ENCODE data around the gene GPS1. TPM values are rescaled to one million over a fixed set of nuclear protein-coding genes. Genes with fewer than 3 reads are reported as not detected.
A peak's percentile ranks its signal among the peaks of the same experiment; 100 is the strongest.

Gene GPS1
- total RNA-seq, 1 experiment from 2014 or later: 160 TPM

GRCh38 chr17:82022981-82023446 is 28.7 kb upstream of the GPS1 start, which contains the start of gene LRRC45:
Gene LRRC45 (plus strand): TSS chr17:82023305. CDS start chr17:82023644, 339 bp downstream.
- DNase-seq (ENCODE audit: low read depth): peak; percentile 100
- in situ Hi-C loops (cut with HindIII; ENCODE audit: low pct_unique_long_range_greater_than_20kb, low sequenced_read_pairs): no loop called here

GRCh38 chr17:82023447-82024241 is 28.1 kb upstream of the GPS1 start:
- in situ Hi-C loops (cut with HindIII; ENCODE audit: low pct_unique_long_range_greater_than_20kb, low sequenced_read_pairs): no loop called here

DNA sequence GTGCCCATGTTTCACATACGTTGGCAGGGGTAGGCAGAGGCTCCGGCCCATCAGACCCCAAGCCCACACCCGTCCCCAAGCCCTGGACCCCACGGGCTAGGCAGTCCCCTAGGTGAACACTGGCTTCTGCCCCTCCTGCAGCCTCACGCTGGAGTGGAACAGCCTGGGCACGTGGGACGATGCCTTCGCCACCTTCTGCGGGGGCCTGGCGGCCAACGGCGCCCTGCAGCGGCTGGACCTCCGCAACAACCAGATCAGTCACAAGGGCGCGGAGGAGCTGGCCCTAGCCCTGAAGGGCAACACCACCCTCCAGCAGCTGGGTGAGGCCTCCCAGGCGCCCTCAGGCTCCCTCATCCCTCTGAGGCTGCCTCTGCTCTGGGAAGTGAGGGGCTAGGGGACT is 26.8 kb upstream of the GPS1 start:
- DNase-seq (ENCODE audit: low read depth): no peak
- in situ Hi-C loops (cut with HindIII; ENCODE audit: low pct_unique_long_range_greater_than_20kb, low sequenced_read_pairs): no loop called here

More at GRCh38 chr17:82023447-82024241, 28.1 kb upstream of the GPS1 start:
- no peak for DNase-seq (ENCODE audit: low read depth)

- in situ Hi-C loops (cut with HindIII; ENCODE audit: low pct_unique_long_range_greater_than_20kb, low sequenced_read_pairs): no loop called here
- no peak for DNase-seq (ENCODE audit: low read depth)
These were observed 26.1 kb upstream of the GPS1 start for GRCh38 chr17:82025401-82026107.

DNA sequence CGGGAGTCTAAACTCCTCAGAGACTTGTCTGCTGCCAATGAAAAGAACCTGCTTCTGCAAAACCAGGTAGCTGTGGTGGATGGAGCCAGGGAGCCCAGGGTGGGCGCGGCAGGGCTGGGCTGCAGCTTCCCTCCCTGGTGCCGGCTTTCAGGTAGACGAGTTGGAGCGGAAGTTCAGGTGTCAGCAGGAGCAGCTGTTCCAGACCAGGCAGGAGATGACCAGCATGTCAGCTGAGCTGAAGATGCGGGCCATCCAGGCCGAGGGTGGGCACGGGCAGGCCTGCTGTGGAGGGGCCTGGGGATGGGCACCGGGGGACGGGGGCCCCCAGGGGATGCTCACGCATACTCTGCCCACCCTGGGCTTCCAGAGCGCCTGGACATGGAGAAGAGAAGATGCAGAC is 23.5 kb upstream of the GPS1 start:
- in situ Hi-C loops (cut with HindIII; ENCODE audit: low pct_unique_long_range_greater_than_20kb, low sequenced_read_pairs): no loop called here
- no peak for DNase-seq (ENCODE audit: low read depth)

- DNase-seq (ENCODE audit: low read depth): no peak
- in situ Hi-C loops (cut with HindIII; ENCODE audit: low pct_unique_long_range_greater_than_20kb, low sequenced_read_pairs): no loop called here
These were observed 22.7 kb upstream of the GPS1 start for GRCh38 chr17:82028966-82029365.

- DNase-seq (ENCODE audit: low read depth): no peak
- in situ Hi-C loops (cut with HindIII; ENCODE audit: low pct_unique_long_range_greater_than_20kb, low sequenced_read_pairs): no loop called here
These were observed 22.3 kb upstream of the GPS1 start for GRCh38 chr17:82029391-82029790.

GRCh38 chr17:82029990-82030469 is 21.7 kb upstream of the GPS1 start:
- in situ Hi-C loops (cut with HindIII; ENCODE audit: low pct_unique_long_range_greater_than_20kb, low sequenced_read_pairs): no loop called here

GRCh38 chr17:82030470-82031302 is 21.0 kb upstream of the GPS1 start:
- DNase-seq (ENCODE audit: low read depth): no peak
- in situ Hi-C loops (cut with HindIII; ENCODE audit: low pct_unique_long_range_greater_than_20kb, low sequenced_read_pairs): no loop called here

More at GRCh38 chr17:82029990-82030469, 21.7 kb upstream of the GPS1 start:
- DNase-seq (ENCODE audit: low read depth): no peak

GRCh38 chr17:82031303-82031884 is 20.3 kb upstream of the GPS1 start, which contains the start of gene RAC3:
Gene RAC3 (plus strand): TSS chr17:82031678. CDS start chr17:82031762, 84 bp downstream.
- in situ Hi-C loops (cut with HindIII; ENCODE audit: low pct_unique_long_range_greater_than_20kb, low sequenced_read_pairs): no loop called here
- DNase-seq (ENCODE audit: low read depth): no peak

DNA sequence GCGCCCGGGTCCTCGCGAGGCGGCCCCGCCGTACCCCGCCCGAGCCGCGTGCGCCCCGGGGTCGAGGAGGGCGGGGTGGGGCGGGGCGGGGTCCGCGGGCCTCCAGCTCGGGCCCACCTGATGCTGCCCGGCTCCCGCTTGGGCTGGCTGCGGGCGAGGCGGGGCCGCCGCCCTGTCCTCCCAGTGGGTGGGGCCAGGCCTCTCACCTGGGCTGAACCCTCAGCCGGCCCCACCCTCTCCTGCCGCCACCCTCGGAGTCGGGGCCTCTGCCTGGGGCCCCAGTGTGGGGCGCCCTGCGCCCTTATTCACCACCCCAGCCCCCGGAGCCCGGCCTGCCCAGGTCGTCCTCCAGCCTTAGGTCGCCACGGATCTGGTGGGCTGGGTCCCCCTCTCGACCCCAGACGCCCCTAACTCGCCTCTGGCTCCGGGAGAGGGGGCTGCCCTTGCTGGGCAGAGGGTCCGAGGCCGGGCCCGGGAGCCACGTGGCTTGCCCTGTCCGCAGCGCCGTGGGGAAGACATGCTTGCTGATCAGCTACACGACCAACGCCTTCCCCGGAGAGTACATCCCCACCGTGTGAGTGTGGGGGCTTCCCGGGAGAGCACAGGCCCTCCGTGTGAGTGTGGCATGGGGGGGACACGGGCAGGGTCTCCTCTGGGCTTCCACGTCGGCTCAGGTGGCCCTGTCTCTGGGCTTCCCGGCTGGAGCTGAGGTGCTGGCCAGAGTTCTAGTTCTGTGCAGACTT is 19.6 kb upstream of the GPS1 start:
- in situ Hi-C loops (cut with HindIII; ENCODE audit: low pct_unique_long_range_greater_than_20kb, low sequenced_read_pairs): no loop called here
- no peak for DNase-seq (ENCODE audit: low read depth)

GRCh38 chr17:82033359-82034085 is 18.2 kb upstream of the GPS1 start:
- in situ Hi-C loops (cut with HindIII; ENCODE audit: low pct_unique_long_range_greater_than_20kb, low sequenced_read_pairs): no loop called here
- DNase-seq (ENCODE audit: low read depth): no peak

DNA sequence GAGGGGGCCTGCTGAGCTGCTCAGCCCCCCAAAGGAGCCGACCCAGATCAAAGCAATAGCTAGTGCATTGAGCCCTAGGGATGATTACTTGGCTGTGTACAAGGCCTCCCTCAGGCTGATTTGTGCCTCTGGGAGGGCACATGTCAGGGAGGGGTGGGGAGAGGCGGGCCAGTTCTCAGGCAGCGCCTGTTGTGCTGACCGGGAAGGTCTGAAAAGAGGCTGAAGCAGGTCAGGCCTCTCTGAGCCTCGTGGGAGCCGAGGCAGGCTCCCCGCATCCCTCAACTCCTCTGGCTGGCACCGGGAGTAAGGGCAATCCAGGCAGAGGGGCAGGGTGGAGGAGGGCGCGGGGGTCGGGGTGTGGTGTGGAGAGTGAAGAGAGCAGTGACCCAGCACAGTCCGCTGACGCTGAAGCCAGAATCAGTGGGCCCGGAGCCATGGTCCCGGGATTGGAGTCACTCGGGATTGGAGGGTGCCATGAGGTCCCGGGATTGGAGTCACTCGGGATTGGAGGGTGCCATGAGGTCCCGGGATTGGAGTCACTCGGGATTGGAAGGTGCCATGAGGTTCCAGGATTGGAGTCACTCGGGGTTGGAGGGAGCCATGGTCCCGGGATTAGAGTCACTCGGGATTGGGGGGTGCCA is 17.2 kb upstream of the GPS1 start:
- in situ Hi-C loops (cut with HindIII; ENCODE audit: low pct_unique_long_range_greater_than_20kb, low sequenced_read_pairs): no loop called here
- no peak for DNase-seq (ENCODE audit: low read depth)

- in situ Hi-C loops (cut with HindIII; ENCODE audit: low pct_unique_long_range_greater_than_20kb, low sequenced_read_pairs): no loop called here
- DNase-seq (ENCODE audit: low read depth): no peak
These were observed 16.2 kb upstream of the GPS1 start for GRCh38 chr17:82035488-82035887.

GRCh38 chr17:82035956-82036633 is 15.6 kb upstream of the GPS1 start:
- in situ Hi-C loops (cut with HindIII; ENCODE audit: low pct_unique_long_range_greater_than_20kb, low sequenced_read_pairs): no loop called here
- DNase-seq (ENCODE audit: low read depth): no peak

DNA sequence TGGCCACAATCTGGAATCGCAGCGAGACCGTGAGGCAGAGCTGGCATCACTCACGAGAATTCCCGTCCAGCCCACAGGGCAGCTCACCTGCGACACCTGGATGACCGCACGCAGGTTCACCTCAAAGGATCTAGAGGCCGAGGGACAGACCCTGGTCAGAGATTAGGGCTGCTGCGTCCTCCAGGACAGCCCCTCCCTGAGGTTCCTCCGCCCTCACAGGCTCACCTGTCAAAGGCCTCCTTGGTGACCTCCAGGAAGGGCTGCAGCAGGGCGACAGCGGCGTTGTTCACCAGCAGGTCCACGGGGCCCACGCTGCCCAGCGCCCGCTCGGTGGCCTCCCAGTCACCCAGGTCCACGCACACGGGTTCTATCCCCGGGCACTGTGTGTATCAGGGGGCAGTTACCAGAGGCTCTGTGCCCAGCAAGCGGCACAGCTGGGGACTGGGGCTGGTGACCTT is 15.0 kb upstream of the GPS1 start:
- DNase-seq (ENCODE audit: low read depth): no peak
- in situ Hi-C loops (cut with HindIII; ENCODE audit: low pct_unique_long_range_greater_than_20kb, low sequenced_read_pairs): no loop called here

All from Caki2 (cell line).